GM06990 (cell line): ENCODE measurements around the gene SLC23A2.

Source experiments
- DNase-seq: peaks from one replicate; pipeline ENCODE4 v3.0.0-alpha.2; 2011; ENCODE audit not compliant: insufficient read length; ENCODE audit errors: extremely low read depth
- H3K27me3 ChIP-seq: replicated peaks from 2 replicates; pipeline ENCODE4 v1.6.0; 2011; ENCODE audit warnings: low read length; ENCODE audit not compliant: control insufficient read depth, insufficient read depth
- H3K36me3 ChIP-seq: 2 replicates; pipeline ENCODE4 v1.5.1; 2011; ENCODE audit warnings: low read length; ENCODE audit not compliant: control insufficient read depth, insufficient read depth
- H3K4me3 ChIP-seq: replicated peaks from 2 replicates; pipeline ENCODE4 v1.5.1; 2011; ENCODE audit warnings: low read depth, mild to moderate bottlenecking, control low read depth, low read length
- TF ChIP-seq, protein P1 (sequence below): IDR thresholded peaks from 2 replicates; pipeline ENCODE4 v1.5.1; 2011; ENCODE audit warnings: low read length, control low read depth, mild to moderate bottlenecking, inconsistent platforms; ENCODE audit not compliant: insufficient read depth, poor library complexity, severe bottlenecking

Gene SLC23A2

DNA sequence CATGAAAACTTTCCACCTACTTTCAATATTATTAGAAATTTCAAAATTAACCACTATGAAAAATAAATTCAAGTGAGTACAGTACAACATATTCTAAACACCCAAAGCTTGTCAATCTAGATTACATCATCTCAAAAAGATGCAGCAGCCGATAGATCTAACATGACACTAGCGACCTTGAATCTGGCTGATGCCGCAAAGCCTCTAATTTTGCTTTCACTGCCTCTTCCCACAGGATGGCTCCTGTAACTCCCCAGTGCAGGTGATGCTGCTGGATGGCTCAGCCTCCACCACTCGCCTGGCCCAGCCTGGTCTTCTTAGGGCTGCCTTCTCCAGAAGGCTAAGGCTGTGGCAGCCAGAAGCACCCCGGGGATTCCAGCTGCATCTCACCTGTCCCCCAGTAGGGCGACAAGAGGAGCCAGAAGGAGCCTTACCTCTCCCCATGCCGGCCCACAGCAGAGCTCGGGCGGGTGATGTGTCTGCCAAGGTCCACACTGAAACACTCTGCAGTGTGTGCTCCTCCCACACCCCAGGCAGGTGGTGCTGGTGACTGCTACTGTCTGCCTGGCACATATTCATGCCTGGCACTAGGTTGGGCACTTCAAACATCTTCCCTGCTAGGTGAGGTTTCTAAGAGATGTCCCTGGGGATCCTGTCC is 82.1 kb downstream of the SLC23A2 start:
- DNase-seq = no peak
- Histone ChIP-seq H3K27me3 (no peaks in the 10 kb centered on the region), H3K36me3 (no peaks in the 10 kb centered on the region), H3K4me3 (no peak overlapping the region)
- TF ChIP-seq, protein P1, sequence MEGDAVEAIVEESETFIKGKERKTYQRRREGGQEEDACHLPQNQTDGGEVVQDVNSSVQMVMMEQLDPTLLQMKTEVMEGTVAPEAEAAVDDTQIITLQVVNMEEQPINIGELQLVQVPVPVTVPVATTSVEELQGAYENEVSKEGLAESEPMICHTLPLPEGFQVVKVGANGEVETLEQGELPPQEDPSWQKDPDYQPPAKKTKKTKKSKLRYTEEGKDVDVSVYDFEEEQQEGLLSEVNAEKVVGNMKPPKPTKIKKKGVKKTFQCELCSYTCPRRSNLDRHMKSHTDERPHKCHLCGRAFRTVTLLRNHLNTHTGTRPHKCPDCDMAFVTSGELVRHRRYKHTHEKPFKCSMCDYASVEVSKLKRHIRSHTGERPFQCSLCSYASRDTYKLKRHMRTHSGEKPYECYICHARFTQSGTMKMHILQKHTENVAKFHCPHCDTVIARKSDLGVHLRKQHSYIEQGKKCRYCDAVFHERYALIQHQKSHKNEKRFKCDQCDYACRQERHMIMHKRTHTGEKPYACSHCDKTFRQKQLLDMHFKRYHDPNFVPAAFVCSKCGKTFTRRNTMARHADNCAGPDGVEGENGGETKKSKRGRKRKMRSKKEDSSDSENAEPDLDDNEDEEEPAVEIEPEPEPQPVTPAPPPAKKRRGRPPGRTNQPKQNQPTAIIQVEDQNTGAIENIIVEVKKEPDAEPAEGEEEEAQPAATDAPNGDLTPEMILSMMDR = no peak

DNA sequence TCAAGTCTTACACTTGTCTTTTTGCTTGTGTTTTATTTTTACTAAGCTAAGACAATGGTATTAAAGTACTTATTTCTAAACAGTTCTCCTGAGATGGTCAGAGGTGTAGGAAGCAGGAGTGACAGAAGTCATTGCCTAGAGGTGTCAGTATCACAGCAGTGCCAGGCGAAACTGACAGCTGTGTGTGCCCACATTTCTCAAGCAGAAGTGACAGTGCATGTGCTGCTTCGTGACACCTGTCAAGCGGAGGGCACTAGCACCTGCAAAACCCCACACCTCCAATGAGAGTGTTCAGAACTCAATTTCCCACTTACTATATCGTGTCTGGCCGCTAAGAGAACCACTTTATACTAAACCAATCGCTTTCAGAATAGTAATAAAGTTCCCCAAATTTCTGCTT is 82.8 kb downstream of the SLC23A2 start:
- TF ChIP-seq, protein P1 = no peak
- Histone ChIP-seq H3K36me3 (no peaks in the 10 kb centered on the region), H3K27me3 (no peaks in the 10 kb centered on the region), H3K4me3 (no peak overlapping the region)
- no peak for DNase-seq

DNA sequence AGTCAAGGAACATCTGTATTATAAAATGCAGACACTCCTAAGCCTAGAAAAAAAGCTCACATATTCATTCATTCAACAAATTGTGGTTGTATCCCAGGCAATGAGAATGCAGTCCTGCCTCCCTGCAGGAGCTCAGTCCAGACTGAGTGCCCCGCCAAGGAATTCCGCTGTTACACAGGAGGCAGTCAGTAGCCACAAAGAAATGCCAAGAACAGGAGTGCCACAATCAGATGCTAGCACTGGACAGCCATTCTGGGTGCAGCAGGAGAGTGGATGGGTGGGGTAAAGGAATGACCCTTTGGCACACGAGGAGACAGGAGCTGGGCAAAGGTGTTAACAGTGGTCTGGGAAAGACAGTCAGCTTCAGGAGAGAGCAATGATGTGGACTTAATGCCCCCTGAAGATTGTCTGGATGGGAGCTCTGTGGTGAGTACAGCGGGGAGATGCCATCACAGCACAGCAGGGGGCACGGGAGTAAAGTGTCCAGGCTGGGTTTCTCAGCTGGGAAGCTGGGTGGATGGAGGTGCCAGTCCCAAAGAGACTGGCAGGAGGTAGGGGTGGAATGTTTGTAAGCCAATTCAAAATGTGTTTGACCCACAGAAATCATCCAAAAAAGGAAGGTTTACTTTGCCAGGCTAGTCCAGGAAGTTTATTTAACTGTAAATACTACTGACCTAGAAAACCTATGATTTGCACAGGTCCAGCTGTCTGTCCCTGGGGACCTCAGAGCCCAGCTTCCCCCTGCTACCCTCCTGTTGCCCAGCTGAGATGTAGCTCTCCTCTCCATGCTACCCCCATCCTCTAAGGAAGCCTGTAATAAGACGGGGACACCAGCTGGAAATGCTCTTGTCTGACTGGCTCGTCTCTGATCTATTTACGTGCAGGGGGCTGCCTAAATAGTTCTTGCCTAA is 84.1 kb downstream of the SLC23A2 start:
- H3K36me3 ChIP-seq = no peaks in the 10 kb centered on the region
- DNase-seq = no peak
- TF ChIP-seq, protein P1 = no peak

DNA sequence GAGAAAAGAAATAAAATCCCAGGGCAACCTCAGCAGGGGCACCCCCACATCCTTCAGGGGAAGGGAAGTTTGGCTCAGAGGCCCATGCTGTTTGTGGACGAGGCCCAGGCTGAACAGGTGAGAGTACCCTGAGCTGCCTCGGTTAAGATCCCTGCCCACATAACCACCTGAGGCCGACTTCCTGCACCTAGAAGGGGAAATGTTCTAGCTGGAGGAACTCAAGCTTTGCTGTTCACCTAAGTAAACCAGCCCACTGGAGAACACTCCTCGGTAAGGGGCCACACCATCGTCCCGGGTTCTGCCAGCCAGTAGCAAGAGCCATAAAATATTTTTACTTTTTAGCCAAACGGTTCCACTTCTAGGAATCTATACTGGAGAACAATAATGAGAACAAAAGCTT is 88.2 kb downstream of the SLC23A2 start:
- no peak for DNase-seq
- Histone ChIP-seq H3K36me3 (no peaks in the 10 kb centered on the region; the same call in 1 of the 2 replicates), H3K27me3 (no peaks in the 10 kb centered on the region), H3K4me3 (no peak overlapping the region)
- TF ChIP-seq, protein P1 = no peak

More for the DNA sequence above, 84.1 kb downstream of the SLC23A2 start:
- no peak overlapping the region for H3K4me3 ChIP-seq
- no peaks in the 10 kb centered on the region for H3K27me3 ChIP-seq

DNA sequence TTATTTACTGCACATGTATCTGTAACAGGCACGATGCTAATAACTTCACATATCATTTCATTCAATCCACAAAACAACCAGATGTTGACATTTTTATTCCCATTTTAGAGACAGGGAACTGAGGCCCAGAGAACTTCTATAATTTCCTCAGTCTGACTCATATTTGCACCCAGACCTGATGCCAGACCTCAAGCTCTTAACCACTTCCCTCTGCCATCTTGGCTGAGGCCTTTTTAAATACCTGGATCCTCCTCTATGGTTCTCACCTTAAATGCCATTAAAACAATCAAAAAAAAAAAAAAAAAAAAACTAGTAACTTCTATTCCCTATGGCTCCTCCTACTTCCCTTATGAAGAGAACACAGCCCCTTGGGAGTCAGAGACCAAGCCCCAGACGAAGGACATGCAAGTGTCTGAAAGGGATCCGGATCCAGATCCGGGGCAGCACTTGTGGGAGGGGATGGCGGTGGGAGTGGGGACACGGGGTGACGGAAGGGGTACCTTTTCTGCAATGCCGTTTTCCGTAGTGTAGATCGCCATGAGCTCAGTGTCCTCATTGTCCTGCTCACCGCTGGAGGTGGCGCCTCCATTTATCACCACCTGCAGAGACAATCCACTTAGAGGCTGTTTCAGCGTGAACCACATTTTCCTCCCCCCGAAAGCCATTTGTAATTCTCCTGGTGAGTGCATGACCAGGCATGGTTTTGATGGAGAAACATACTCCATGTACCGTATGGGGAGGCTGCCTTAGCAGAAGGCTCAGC is 88.7 kb downstream of the SLC23A2 start:
- Histone ChIP-seq H3K27me3 (no peaks in the 10 kb centered on the region), H3K4me3 (no peak overlapping the region), H3K36me3 (no peaks in the 10 kb centered on the region; the same call in 1 of the 2 replicates)
- TF ChIP-seq, protein P1 = no peak
- no peak for DNase-seq
